ENCODE data around the gene TOM1L2. TPM values are rescaled to one million over a fixed set of nuclear protein-coding genes. Genes with fewer than 3 reads are reported as not detected.

The TOM1L2 gene
- total RNA-seq, 6 experiments from 2014 or later: 92.1 to 144 (median 101) TPM

DNA sequence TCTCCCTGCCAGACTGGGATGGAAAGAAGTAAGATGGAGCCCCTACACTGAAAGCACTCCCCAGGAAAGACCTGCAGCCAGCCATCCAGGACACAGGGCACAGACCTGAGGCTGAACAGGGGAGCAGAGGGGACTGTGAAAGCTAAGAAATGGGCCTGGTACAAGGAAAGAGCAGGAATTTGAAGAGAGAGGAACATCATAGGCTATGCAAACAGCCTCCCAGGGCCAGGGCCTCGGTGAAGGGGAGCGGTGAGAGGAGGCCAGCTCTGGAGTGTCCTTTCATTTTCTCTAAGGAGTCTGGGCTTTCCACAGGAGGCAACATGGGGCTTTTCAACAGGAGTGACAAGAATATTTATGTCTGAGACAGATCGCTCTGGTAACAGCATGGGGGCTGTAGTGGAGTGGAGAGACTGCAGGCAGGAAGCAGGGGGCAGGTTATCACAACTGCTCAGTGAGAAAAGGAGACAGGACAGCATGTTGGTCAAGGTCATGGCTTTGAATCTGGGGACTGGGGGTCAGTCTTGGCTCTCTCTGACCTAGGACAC is 50.1 kb downstream of the TOM1L2 start:
- TF ChIP-seq, protein P1, sequence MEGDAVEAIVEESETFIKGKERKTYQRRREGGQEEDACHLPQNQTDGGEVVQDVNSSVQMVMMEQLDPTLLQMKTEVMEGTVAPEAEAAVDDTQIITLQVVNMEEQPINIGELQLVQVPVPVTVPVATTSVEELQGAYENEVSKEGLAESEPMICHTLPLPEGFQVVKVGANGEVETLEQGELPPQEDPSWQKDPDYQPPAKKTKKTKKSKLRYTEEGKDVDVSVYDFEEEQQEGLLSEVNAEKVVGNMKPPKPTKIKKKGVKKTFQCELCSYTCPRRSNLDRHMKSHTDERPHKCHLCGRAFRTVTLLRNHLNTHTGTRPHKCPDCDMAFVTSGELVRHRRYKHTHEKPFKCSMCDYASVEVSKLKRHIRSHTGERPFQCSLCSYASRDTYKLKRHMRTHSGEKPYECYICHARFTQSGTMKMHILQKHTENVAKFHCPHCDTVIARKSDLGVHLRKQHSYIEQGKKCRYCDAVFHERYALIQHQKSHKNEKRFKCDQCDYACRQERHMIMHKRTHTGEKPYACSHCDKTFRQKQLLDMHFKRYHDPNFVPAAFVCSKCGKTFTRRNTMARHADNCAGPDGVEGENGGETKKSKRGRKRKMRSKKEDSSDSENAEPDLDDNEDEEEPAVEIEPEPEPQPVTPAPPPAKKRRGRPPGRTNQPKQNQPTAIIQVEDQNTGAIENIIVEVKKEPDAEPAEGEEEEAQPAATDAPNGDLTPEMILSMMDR (IDR thresholded peaks at IDR 0.05): no peak
- Mint-ChIP-seq H3K9me3 (no peaks in the 10 kb centered on the region), H3K27me3 (ENCODE audit: insufficient read depth) (peaks cover 5% of the 10 kb centered on the region; the same call in 1 of the 2 replicates), H3K4me1 (ENCODE audit: low read depth) (peaks cover 85% of the 10 kb centered on the region), H3K4me3 (peak overlapping the region; percentile 19; the same call in 1 of the 2 replicates), H3K36me3 (ENCODE audit: low read depth) (peaks cover 11% of the 10 kb centered on the region), H3K27ac (peak overlapping the region; percentile 96)
- no peak for DNase-seq

DNA sequence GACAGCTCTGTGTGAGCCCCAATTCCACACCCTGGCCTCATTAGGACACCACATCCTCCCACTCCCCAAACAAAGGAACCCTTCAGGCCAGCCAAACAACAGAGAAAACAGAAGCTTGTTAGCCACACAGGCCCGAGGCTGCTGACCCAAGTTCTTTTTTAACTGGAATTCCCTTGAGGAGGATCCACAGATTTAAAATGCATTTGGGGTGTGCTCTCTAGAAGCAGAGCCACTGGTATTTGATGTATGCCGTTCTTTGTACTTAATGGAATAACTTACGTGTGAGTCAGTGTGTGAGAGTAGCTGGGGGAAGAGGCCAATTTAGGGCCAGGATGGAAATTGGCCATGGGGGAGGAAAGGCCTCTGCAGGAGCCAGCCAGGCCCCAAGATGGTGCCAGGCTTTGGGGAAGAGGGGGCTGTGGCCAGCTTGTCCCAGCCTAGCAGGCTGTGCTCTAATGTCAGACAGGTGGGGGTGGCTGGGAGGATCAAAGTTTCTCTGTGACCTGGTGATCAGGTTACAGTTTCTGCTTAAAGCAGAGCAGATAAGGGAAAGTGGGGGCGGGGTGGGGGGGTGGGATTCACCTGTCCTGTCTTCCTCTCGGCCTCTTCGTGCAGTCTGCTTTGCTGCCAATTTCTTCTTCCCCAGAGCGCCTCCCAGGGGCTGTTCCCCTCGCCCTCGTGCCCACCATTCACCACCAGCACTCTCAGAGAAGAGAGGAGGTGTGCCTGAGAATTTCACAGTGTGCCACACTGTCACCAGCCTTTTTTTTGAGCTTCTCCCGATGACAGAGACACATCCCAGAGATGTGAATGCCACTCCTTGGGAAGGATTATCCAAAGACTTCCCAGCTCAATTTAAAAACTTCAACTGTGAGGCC is 50.8 kb downstream of the TOM1L2 start:
- Mint-ChIP-seq H3K9me3 (no peaks in the 10 kb centered on the region), H3K27me3 (ENCODE audit: insufficient read depth) (peaks cover 3% of the 10 kb centered on the region; the same call in 1 of the 2 replicates), H3K36me3 (ENCODE audit: low read depth) (peaks cover 11% of the 10 kb centered on the region), H3K27ac (peak overlapping the region; percentile 96), H3K4me1 (ENCODE audit: low read depth) (peaks cover 79% of the 10 kb centered on the region), H3K4me3 (peak overlapping the region; percentile 80)
- DNase-seq: peak; percentile 89
- TF ChIP-seq, protein P1 (IDR thresholded peaks at IDR 0.05): peak; percentile 18

DNA sequence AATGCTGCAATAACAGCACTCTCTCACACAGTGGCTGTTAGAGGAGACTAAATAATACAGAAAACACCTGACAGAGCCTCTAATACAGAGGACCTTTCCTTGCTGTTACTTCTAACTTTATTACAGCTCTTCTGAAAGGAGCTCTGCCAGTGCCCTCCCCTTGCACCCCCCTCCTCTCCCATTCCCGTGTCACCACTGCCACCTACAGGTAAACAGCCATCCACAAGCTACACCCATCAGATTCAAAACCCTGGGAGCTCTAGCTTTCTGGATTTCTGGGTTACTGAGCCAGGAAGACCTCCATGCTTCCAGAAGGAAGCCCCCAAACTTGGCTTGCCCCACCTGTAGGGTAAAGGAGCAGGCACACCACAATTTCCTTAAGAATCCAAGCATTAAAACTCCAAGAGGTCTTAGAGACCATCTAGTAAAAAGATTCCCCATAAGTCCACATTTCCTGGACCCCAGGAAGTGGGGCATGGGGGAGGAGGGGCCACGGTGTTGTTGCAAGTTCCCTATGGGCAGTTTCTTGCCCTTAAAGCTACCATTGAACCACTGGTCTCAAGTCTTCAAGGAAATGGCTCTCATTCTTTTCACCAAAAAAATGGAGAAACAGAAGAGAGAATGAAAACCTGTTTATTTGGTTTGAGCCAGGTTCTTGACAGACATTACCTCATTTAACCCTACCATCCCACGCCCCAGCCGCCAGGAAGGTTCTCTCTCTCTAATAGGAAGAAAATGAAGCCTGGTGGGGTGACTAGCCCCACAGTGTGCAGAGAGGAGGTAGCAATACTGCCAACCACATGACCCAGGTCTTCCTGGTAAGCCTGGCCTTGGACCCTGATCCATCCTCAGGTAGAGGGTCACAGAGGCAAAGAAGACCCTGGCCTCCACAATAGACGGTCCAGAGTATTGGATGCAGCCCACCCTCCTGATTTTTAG is 52.8 kb downstream of the TOM1L2 start:
- TF ChIP-seq, protein P1 (IDR thresholded peaks at IDR 0.05): peak; percentile 84
- Mint-ChIP-seq H3K9me3 (no peaks in the 10 kb centered on the region), H3K36me3 (ENCODE audit: low read depth) (peaks cover 11% of the 10 kb centered on the region), H3K27me3 (ENCODE audit: insufficient read depth) (peaks cover 2% of the 10 kb centered on the region; the same call in 1 of the 2 replicates), H3K27ac (peak overlapping the region; percentile 81), H3K4me1 (ENCODE audit: low read depth) (peaks cover 83% of the 10 kb centered on the region), H3K4me3 (no peak overlapping the region)
- DNase-seq: peak; percentile 70

DNA sequence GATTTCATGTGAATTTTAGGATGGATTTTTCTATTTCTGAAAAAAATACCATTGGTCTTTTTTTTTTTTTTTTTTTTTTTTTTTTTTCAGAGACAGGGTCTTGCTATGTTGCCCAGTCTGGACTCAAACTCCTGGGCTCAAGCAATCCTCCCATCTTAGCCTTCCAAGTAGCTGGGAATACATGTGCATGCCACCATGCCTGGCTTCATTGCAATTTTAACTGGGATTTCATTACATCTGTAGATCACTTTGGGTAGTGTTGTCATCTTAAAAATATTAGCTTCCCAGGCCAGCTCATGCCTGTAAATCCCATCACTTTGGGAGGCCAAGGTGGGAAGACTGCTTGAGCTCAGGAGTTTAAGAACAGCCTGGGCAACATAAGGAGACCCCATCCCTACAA is 54.8 kb downstream of the TOM1L2 start:
- TF ChIP-seq, protein P1 (IDR thresholded peaks at IDR 0.05): no peak
- H3K9me3 Mint-ChIP-seq: no peaks in the 10 kb centered on the region
- no peak for DNase-seq
- H3K27me3 Mint-ChIP-seq (ENCODE audit: insufficient read depth): no peaks in the 10 kb centered on the region
- no peak overlapping the region for H3K27ac Mint-ChIP-seq
- peaks cover 2% of the 10 kb centered on the region for H3K36me3 Mint-ChIP-seq (ENCODE audit: low read depth)
- peaks cover 74% of the 10 kb centered on the region for H3K4me1 Mint-ChIP-seq (ENCODE audit: low read depth)
- H3K4me3 Mint-ChIP-seq: no peak overlapping the region

DNA sequence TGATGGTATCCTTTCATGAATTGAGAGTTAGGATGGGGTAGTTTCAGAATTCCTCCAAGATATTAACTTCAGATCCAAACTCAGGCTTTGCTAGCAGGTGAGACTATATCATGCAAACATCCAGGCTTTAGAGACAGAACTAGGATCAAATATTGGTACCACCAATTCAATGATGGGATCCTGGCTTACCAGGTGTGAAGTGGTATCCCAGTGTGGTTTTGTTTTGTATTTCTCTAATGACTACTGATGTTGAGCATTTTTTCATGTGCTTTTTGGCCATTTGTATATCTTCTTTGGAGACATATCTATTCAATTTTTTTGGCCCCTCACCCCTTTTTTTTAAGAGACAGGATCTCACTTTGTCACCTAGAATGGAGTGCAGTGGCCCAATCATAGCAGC is 57.0 kb downstream of the TOM1L2 start:
- TF ChIP-seq, protein P1 (IDR thresholded peaks at IDR 0.05): no peak
- Mint-ChIP-seq H3K4me3 (no peak overlapping the region), H3K27ac (no peak overlapping the region), H3K36me3 (ENCODE audit: low read depth) (no peaks in the 10 kb centered on the region; the same call in 1 of the 2 replicates), H3K4me1 (ENCODE audit: low read depth) (peaks cover 56% of the 10 kb centered on the region), H3K27me3 (ENCODE audit: insufficient read depth) (no peaks in the 10 kb centered on the region), H3K9me3 (no peaks in the 10 kb centered on the region)
- DNase-seq: no peak
